Measurements from ENCODE around the gene SPNS3.

Gene SPNS3

DNA sequence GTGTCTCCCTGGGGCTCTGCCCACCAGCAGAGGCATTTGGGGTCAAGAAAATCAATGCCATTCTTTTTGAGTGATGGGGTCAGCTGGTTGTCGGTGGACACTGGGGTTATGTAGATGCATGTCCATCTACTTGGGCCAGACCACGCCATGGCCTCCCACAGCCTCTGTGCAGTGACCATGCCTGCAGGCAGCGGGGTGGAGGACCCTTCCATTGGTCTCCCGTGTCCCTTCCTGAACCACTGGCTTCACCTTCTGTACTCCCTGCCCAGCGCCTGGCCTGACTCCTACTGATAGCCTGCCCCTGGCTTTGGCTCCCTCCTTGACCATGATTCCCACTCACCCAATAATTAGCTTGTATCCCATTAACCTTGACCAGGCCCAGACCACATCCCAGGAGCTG is 28.0 kb upstream of the SPNS3 start:
- no peak for TF ChIP-seq EZH2phosphoT487 (IDR thresholded peaks at IDR 0.05; ENCODE audit: borderline replicate concordance, low read length)
- TF ChIP-seq CTCF (IDR thresholded peaks at IDR 0.05; ENCODE audit: low read depth, low read length, poor library complexity, severe bottlenecking) = no peak
- no peaks in the 10 kb centered on the region; the same call in 1 of the 2 replicates for H3K79me2 ChIP-seq (ENCODE audit: control insufficient read depth, low read length)
- no peaks in the 10 kb centered on the region for H3K27me3 ChIP-seq (ENCODE audit: control insufficient read depth, low read length)
- peaks cover 26% of the 10 kb centered on the region for H3F3A ChIP-seq (ENCODE audit: control insufficient read depth, insufficient read depth)
- H3K9me2 ChIP-seq (replicated peaks; ENCODE audit: control insufficient read depth, low read length) = no peaks in the 10 kb centered on the region
- H3K36me3 ChIP-seq (ENCODE audit: control insufficient read depth, low read length) = no peaks in the 10 kb centered on the region
- no peaks in the 10 kb centered on the region for H4K20me1 ChIP-seq (ENCODE audit: control insufficient read depth, insufficient read depth, low read depth, low read length)
- H3K4me3 ChIP-seq (ENCODE audit: low read length) = peak overlapping the region; percentile 45
- peak overlapping the region; percentile 58 for H3K4me2 ChIP-seq (ENCODE audit: low read length)
- H3K9me3 ChIP-seq (ENCODE audit: control insufficient read depth, insufficient read depth, low read length) = no peaks in the 10 kb centered on the region
- H3K4me1 ChIP-seq (ENCODE audit: control insufficient read depth, low read length) = peaks cover 52% of the 10 kb centered on the region
- H3K27ac ChIP-seq (ENCODE audit: low read depth, low read length) = peak overlapping the region; percentile 39

GRCh38 chr17:4406386-4406785 is 27.4 kb upstream of the SPNS3 start:
- peaks cover 19% of the 10 kb centered on the region for H3F3A ChIP-seq (ENCODE audit: control insufficient read depth, insufficient read depth)
- no peak overlapping the region for H3K4me3 ChIP-seq (ENCODE audit: low read length)
- no peaks in the 10 kb centered on the region for H4K20me1 ChIP-seq (ENCODE audit: control insufficient read depth, insufficient read depth, low read depth, low read length)
- peak; percentile 21 for TF ChIP-seq CTCF (IDR thresholded peaks at IDR 0.05; ENCODE audit: low read depth, low read length, poor library complexity, severe bottlenecking)
- no peak for TF ChIP-seq EZH2phosphoT487 (IDR thresholded peaks at IDR 0.05; ENCODE audit: borderline replicate concordance, low read length)
- no peak overlapping the region; the same call in 1 of the 2 replicates for H3K27ac ChIP-seq (ENCODE audit: low read depth, low read length)
- no peaks in the 10 kb centered on the region for H3K9me2 ChIP-seq (replicated peaks; ENCODE audit: control insufficient read depth, low read length)
- no peaks in the 10 kb centered on the region for H3K27me3 ChIP-seq (ENCODE audit: control insufficient read depth, low read length)
- H3K9me3 ChIP-seq (ENCODE audit: control insufficient read depth, insufficient read depth, low read length) = no peaks in the 10 kb centered on the region
- H3K4me1 ChIP-seq (ENCODE audit: control insufficient read depth, low read length) = peaks cover 49% of the 10 kb centered on the region
- no peaks in the 10 kb centered on the region for H3K36me3 ChIP-seq (ENCODE audit: control insufficient read depth, low read length)
- H3K79me2 ChIP-seq (ENCODE audit: control insufficient read depth, low read length) = no peaks in the 10 kb centered on the region; the same call in 1 of the 2 replicates
- H3K4me2 ChIP-seq (ENCODE audit: low read length) = peak overlapping the region; percentile 58; the same call in 1 of the 2 replicates

DNA sequence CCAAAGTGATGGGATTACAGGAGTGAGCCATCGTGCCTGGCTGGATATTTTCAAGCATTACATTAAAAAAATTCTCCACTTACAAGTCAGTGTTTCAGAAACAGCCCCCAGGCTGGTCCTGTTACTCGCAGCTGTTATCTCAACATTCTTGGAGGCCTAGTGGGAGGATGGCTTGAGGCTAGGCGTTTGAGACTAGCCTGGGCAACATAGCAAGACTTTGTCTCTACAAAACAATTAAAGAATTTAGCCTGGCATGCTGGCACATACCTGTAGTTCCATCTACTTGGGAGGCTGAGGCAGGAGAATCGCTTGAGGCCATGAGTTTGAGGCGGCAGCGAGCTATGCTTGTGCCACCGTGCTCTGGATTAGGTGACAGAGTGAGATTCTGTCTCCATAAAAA is 26.5 kb upstream of the SPNS3 start:
- H3K79me2 ChIP-seq (ENCODE audit: control insufficient read depth, low read length) = no peaks in the 10 kb centered on the region; the same call in 1 of the 2 replicates
- peaks cover 12% of the 10 kb centered on the region for H3F3A ChIP-seq (ENCODE audit: control insufficient read depth, insufficient read depth)
- H3K27me3 ChIP-seq (ENCODE audit: control insufficient read depth, low read length) = no peaks in the 10 kb centered on the region
- TF ChIP-seq EZH2phosphoT487 (IDR thresholded peaks at IDR 0.05; ENCODE audit: borderline replicate concordance, low read length) (no peak), CTCF (IDR thresholded peaks at IDR 0.05; ENCODE audit: low read depth, low read length, poor library complexity, severe bottlenecking) (no peak)
- H3K27ac ChIP-seq (ENCODE audit: low read depth, low read length) = no peak overlapping the region
- no peaks in the 10 kb centered on the region for H4K20me1 ChIP-seq (ENCODE audit: control insufficient read depth, insufficient read depth, low read depth, low read length)
- H3K36me3 ChIP-seq (ENCODE audit: control insufficient read depth, low read length) = no peaks in the 10 kb centered on the region
- H3K9me2 ChIP-seq (replicated peaks; ENCODE audit: control insufficient read depth, low read length) = no peaks in the 10 kb centered on the region
- H3K9me3 ChIP-seq (ENCODE audit: control insufficient read depth, insufficient read depth, low read length) = no peaks in the 10 kb centered on the region
- H3K4me3 ChIP-seq (ENCODE audit: low read length) = no peak overlapping the region
- H3K4me1 ChIP-seq (ENCODE audit: control insufficient read depth, low read length) = peaks cover 40% of the 10 kb centered on the region
- H3K4me2 ChIP-seq (ENCODE audit: low read length) = no peak overlapping the region

Measured in DOHH2 (cell line).